ENCODE results near the gene HCAR1.
"Not testable (repeated sequence)": the region's sequence is repeated elsewhere in the genome, so short reads cannot be mapped to it uniquely, and the experiment has no call there.

DNA sequence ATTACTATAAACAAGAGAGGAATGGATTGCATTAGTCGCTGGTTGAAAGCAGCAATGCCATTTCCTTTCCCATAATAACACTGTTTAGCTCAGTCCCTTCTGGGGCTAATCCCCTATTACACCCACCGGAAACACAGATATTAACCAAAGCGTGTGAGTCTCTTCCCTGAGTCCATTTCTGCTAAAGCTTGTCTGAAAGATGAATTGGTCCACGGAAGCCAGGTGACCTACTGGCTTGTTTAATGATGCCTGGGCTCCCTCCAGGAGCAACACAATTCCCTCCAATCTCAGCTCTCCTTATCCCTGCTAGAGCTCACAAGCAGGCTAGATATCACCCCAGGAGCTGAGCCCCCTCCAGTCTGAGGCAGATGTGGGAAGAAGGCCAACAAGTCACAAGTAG, 29.2 kb downstream of the HCAR1 start:
- TF ChIP-seq, protein P1, sequence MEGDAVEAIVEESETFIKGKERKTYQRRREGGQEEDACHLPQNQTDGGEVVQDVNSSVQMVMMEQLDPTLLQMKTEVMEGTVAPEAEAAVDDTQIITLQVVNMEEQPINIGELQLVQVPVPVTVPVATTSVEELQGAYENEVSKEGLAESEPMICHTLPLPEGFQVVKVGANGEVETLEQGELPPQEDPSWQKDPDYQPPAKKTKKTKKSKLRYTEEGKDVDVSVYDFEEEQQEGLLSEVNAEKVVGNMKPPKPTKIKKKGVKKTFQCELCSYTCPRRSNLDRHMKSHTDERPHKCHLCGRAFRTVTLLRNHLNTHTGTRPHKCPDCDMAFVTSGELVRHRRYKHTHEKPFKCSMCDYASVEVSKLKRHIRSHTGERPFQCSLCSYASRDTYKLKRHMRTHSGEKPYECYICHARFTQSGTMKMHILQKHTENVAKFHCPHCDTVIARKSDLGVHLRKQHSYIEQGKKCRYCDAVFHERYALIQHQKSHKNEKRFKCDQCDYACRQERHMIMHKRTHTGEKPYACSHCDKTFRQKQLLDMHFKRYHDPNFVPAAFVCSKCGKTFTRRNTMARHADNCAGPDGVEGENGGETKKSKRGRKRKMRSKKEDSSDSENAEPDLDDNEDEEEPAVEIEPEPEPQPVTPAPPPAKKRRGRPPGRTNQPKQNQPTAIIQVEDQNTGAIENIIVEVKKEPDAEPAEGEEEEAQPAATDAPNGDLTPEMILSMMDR (conservative IDR thresholded peaks at IDR 0.05; ENCODE audit: low read depth, low read length) = not testable (repeated sequence)
- not testable (repeated sequence) for TF ChIP-seq POLR2A, SMC3 (IDR thresholded peaks at IDR 0.05; ENCODE audit: low read depth, low read length)

Measured in IMR-90 (cell line).